Brain microvascular endothelial cell (primary cell): ENCODE results near the gene KIF2A.
"Not testable (repeated sequence)": the region's sequence is repeated elsewhere in the genome, so short reads cannot be mapped to it uniquely, and the experiment has no call there.

Experiments
- DNase-seq: peaks from one replicate; pipeline ENCODE4 v3.0.0-alpha.2; 2020
- H3K27ac ChIP-seq: fragments of 250-450 bp; sonication (Bioruptor Pico); 2 replicates; pipeline ENCODE4 v1.5.1; 2020; ENCODE audit warnings: mild to moderate bottlenecking, moderate library complexity
- H3K27me3 ChIP-seq: fragments of 250-450 bp; sonication (Bioruptor Pico); replicated peaks from 2 replicates; pipeline ENCODE4 v1.5.1; 2020; ENCODE audit warnings: mild to moderate bottlenecking
- H3K36me3 ChIP-seq: fragments of 250-450 bp; sonication (Bioruptor Pico); replicated peaks from 2 replicates; pipeline ENCODE4 v1.5.1; 2020; ENCODE audit warnings: mild to moderate bottlenecking
- H3K4me3 ChIP-seq: 2 replicates; pipeline ENCODE4 v1.5.1; 2011; ENCODE audit warnings: low read depth, mild to moderate bottlenecking, control low read depth, low read length, moderate library complexity
- in situ Hi-C: cut with HindIII; loops from 2 replicates; pipeline ENCODE4 v1.10.0; 2017; ENCODE audit warnings: low sequenced_read_pairs, low pct_ligation_motif_present
- TF ChIP-seq, protein P1 (sequence below): IDR thresholded peaks from 2 replicates; pipeline ENCODE4 v1.5.1; 2011; ENCODE audit warnings: low read depth, mild to moderate bottlenecking, moderate library complexity, low read length, control low read depth, inconsistent platforms; ENCODE audit errors: missing control alignments

KIF2A gene

DNA sequence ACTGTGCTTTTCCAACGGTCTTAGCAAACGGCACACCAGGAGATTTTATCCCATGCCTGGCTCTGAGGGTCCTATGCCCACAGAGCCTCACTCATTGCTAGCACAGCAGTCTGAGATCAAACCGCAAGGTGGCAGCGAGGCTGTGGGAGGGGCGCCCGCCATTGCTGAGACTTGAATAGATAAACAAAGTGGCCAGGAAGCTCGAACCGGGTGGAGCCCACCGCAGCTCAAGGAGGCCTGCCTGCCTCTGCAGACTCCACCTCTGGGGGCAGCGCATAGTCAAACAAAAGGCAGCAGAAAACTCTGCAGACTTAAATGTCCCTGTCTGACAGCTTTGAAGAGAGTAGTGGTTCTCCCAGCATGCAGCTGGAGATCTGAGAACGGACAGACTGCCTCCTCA lies 14.2 kb upstream of the KIF2A start:
- H3K27ac ChIP-seq, H3K27me3 ChIP-seq, H3K36me3 ChIP-seq, DNase-seq, H3K4me3 ChIP-seq, in situ Hi-C loops: not testable (repeated sequence)
- TF ChIP-seq, protein P1, sequence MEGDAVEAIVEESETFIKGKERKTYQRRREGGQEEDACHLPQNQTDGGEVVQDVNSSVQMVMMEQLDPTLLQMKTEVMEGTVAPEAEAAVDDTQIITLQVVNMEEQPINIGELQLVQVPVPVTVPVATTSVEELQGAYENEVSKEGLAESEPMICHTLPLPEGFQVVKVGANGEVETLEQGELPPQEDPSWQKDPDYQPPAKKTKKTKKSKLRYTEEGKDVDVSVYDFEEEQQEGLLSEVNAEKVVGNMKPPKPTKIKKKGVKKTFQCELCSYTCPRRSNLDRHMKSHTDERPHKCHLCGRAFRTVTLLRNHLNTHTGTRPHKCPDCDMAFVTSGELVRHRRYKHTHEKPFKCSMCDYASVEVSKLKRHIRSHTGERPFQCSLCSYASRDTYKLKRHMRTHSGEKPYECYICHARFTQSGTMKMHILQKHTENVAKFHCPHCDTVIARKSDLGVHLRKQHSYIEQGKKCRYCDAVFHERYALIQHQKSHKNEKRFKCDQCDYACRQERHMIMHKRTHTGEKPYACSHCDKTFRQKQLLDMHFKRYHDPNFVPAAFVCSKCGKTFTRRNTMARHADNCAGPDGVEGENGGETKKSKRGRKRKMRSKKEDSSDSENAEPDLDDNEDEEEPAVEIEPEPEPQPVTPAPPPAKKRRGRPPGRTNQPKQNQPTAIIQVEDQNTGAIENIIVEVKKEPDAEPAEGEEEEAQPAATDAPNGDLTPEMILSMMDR = peak; percentile 13

DNA sequence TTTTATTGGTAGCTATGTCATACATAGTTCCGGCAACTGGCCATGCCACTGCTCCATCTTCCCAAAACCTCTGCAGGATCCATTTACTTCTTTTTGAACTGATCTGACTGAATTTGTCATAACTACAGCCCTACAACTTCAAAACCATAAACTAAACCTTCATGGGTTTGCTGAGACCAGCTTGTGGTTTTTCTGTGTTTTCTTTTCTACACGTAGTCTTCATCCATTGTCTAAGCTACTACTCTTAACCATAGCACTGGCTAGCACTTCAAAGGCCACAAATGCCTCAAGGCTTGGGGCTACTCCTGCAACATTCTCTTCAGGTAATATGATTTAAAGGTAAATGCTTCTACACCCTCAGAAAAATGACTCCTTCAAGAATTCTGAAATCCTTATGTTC lies 9.0 kb upstream of the KIF2A start:
- TF ChIP-seq, protein P1 = no peak
- Histone ChIP-seq H3K36me3 (no peaks in the 10 kb centered on the region), H3K27ac (no peak overlapping the region), H3K27me3 (no peaks in the 10 kb centered on the region), H3K4me3 (no peak overlapping the region)
- in situ Hi-C loops = no loop called here
- DNase-seq = no peak

DNA sequence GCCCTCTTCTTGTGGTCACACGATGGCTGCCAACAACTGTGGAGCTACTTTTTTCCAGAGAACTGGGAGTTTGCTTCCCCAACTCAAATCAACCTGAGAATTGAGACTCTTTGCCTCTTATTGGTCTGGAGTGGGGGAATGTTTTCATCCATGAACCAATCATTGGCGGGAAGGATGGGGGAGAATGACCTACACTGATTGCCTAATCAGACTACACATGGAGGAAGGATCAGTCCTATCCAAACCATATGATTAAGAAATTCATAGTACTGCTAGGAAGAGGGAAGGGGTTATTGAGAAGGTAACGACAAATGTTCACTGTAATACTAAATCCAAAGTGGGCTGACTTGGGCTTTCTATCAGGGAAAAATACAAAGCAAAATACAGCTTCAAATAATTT lies 7.9 kb upstream of the KIF2A start:
- H3K27ac ChIP-seq = no peak overlapping the region
- TF ChIP-seq, protein P1 = no peak
- H3K36me3 ChIP-seq = no peaks in the 10 kb centered on the region
- DNase-seq = no peak
- H3K27me3 ChIP-seq = no peaks in the 10 kb centered on the region
- no peak overlapping the region for H3K4me3 ChIP-seq
- in situ Hi-C loops = no loop called here

DNA sequence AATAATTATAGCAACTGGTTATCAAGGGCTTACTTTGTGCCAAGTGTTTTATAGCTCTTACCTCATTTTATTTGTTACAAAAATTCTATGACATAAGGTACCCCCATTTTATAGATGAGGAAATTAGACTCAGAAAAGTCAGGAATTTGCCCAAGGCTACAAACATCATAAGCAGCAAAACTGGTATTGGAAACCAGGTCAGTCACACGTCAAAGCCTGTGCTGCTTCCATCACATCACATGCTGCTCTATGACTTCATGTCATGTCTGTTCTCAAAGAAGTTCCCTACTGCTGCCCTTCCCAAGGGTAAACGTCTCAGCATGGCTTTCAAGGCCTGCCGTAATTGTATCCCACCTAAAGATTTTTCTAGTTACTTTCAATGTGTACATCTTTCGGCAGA lies 6.9 kb upstream of the KIF2A start:
- H3K27ac ChIP-seq = no peak overlapping the region
- no peaks in the 10 kb centered on the region for H3K36me3 ChIP-seq
- no peaks in the 10 kb centered on the region for H3K27me3 ChIP-seq
- in situ Hi-C loops = no loop called here
- TF ChIP-seq, protein P1 = no peak
- no peak overlapping the region for H3K4me3 ChIP-seq
- DNase-seq = no peak

DNA sequence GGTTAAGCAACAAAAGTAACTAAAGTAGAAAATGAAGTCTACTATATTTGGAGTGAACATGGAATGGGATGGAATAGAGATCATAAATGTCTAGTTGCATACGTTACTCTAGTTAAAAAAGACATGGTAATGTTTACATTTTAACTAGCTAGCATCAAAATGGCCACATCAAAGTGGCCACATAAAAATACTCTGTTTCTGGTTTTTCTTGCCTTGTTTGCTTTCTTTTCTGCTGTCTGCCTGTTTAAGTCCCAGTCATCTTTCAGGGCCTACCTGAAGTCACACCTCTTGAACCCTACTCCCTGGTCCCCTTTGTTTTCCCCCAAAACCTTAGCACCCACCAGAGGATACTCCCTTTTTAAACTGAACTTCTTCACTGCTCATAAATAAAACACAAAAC lies 6.4 kb upstream of the KIF2A start:
- H3K27ac ChIP-seq = no peak overlapping the region
- in situ Hi-C loops = no loop called here
- no peak overlapping the region for H3K4me3 ChIP-seq
- H3K27me3 ChIP-seq = no peaks in the 10 kb centered on the region
- H3K36me3 ChIP-seq = no peaks in the 10 kb centered on the region
- no peak for DNase-seq
- TF ChIP-seq, protein P1 = no peak

DNA sequence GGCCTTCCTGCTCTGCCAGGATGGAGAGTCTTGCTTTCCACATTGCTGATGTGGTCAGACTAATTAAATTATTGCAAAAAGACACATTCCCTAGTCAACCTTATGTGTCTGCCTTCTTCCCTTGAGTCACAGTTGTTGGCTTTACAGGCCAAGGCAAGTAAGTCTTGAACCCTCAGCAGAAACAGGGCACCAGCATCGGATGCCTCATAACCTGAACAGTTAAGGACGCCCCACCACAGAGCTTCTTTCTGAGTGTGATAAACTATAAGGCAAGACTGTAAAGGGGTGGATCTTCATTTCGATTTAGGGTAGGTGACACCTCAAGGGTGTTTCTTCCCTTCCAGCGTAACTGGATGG lies 670 bp upstream of the KIF2A start:
- peak overlapping the region; percentile 57 for H3K4me3 ChIP-seq
- DNase-seq = no peak
- TF ChIP-seq, protein P1 = no peak
- no peaks in the 10 kb centered on the region for H3K27me3 ChIP-seq
- H3K36me3 ChIP-seq = no peaks in the 10 kb centered on the region
- in situ Hi-C loops = no loop called here
- H3K27ac ChIP-seq = no peak overlapping the region
